GM21529 (cell line): ENCODE results near the gene METRNL.
"Not testable (repeated sequence)": the region's sequence is repeated elsewhere in the genome, so short reads cannot be mapped to it uniquely, and the experiment has no call there.

Source experiments
- ATAC-seq: cut with Tn5 transposase; IDR thresholded peaks from one replicate; pipeline ENCODE4 v1.9.1; 2021; ENCODE audit not compliant: unreplicated experiment

Gene METRNL

GRCh38 chr17:83065660-83066542 is 13.5 kb upstream of the METRNL start:
- ATAC-seq, result no peak

- not testable (repeated sequence) for ATAC-seq
These were observed 12.9 kb upstream of the METRNL start for GRCh38 chr17:83066543-83066890.

- ATAC-seq, result no peak
These were observed 12.2 kb upstream of the METRNL start for GRCh38 chr17:83067071-83067717.

GRCh38 chr17:83067718-83068261 is 11.6 kb upstream of the METRNL start:
- no peak for ATAC-seq

- ATAC-seq, result no peak
These were observed 10.5 kb upstream of the METRNL start for GRCh38 chr17:83068641-83069570.

- ATAC-seq, result no peak
These were observed 9.9 kb upstream of the METRNL start for GRCh38 chr17:83069571-83069906.

- no peak for ATAC-seq
These were observed 9.3 kb upstream of the METRNL start for GRCh38 chr17:83069931-83070742.

- no peak for ATAC-seq
These were observed 8.5 kb upstream of the METRNL start for GRCh38 chr17:83070800-83071341.

GRCh38 chr17:83071365-83071764 is 8.0 kb upstream of the METRNL start:
- ATAC-seq, result no peak

GRCh38 chr17:83071966-83072562 is 7.3 kb upstream of the METRNL start:
- ATAC-seq, result no peak

GRCh38 chr17:83072600-83073358 is 6.6 kb upstream of the METRNL start:
- ATAC-seq, result no peak

GRCh38 chr17:83073389-83074063 is 5.9 kb upstream of the METRNL start:
- no peak for ATAC-seq

- ATAC-seq, result no peak
These were observed 4.8 kb upstream of the METRNL start for GRCh38 chr17:83074486-83075223.

GRCh38 chr17:83075270-83075880 is 4.0 kb upstream of the METRNL start:
- ATAC-seq, result no peak

- no peak for ATAC-seq
These were observed 2.5 kb upstream of the METRNL start for GRCh38 chr17:83076938-83077337.

GRCh38 chr17:83077411-83077810 is 2.0 kb upstream of the METRNL start:
- ATAC-seq, result no peak

- no peak for ATAC-seq
These were observed 1.5 kb upstream of the METRNL start for GRCh38 chr17:83077939-83078338.
